Liver (tissue), 9 donors: ENCODE results near the gene TAGLN2. TPM values are rescaled to one million over a fixed set of nuclear protein-coding genes. Genes with fewer than 3 reads are reported as not detected.

Experiments used
- DNase-seq: peaks from one replicate; pipeline ENCODE4 v3.0.0-alpha.2; 2017; ENCODE audit warnings: low spot score
- H3K27ac ChIP-seq, 2 donors: one replicate each; pipeline ENCODE4 v1.7.0; 2013; ENCODE audit warnings: inconsistent platforms in 2 of 2, low read length in 2 of 2, control low read depth in 1 of 2, low read depth in 1 of 2, mild to moderate bottlenecking in 1 of 2
- H3K27me3 ChIP-seq, 4 donors: one replicate each; pipeline versions ENCODE4 v1.6.1 to v1.7.0; 2013; ENCODE audit warnings: low read length in 3 of 4, inconsistent platforms in 1 of 4, mild to moderate bottlenecking in 1 of 4, moderate library complexity in 1 of 4; ENCODE audit not compliant: control insufficient read depth in 4 of 4, insufficient read depth in 4 of 4
- H3K36me3 ChIP-seq, 4 donors: one replicate each; pipeline versions ENCODE4 v1.6.1 to v1.7.0; 2013; ENCODE audit warnings: low read length in 3 of 4, mild to moderate bottlenecking in 3 of 4, low read depth in 1 of 4, moderate library complexity in 1 of 4; ENCODE audit not compliant: control insufficient read depth in 4 of 4, insufficient read depth in 3 of 4
- H3K4me1 ChIP-seq, 4 donors: one replicate each; pipeline versions ENCODE4 v1.6.1 to v1.7.0; 2013; ENCODE audit warnings: low read length in 3 of 4, mild to moderate bottlenecking in 3 of 4, moderate library complexity in 1 of 4; ENCODE audit not compliant: control insufficient read depth in 4 of 4, insufficient read depth in 4 of 4
- H3K4me3 ChIP-seq, 3 donors: one replicate each; pipeline versions ENCODE4 v1.6.1 to v1.7.0; 2013; ENCODE audit warnings: low read length in 3 of 3, control low read depth in 1 of 3, low read depth in 1 of 3, mild to moderate bottlenecking in 1 of 3
- H3K9ac ChIP-seq, 2 donors: one replicate each; pipeline ENCODE4 v1.7.0; 2013; ENCODE audit warnings: low read length in 2 of 2, mild to moderate bottlenecking in 2 of 2, moderate library complexity in 2 of 2, control low read depth in 1 of 2, low read depth in 1 of 2
- H3K9me3 ChIP-seq, 4 donors: one replicate each; pipeline versions ENCODE4 v1.6.1 to v1.7.0; 2013; ENCODE audit warnings: low read length in 3 of 4; ENCODE audit not compliant: control insufficient read depth in 4 of 4
- CTCF ChIP-seq: fragments of 150-350 bp; IDR thresholded peaks from 2 replicates; pipeline ENCODE4 v1.5.1; 2017; ENCODE audit warnings: improper control_type of control experiment, low read depth, low read length; ENCODE audit not compliant: missing input control
- EGR1 ChIP-seq, 2 donors: IDR thresholded peaks; 2 replicates each; pipeline ENCODE4 v1.6.1; 2016 to 2018; ENCODE audit warnings: antibody characterized with exemption in 2 of 2, low read depth in 2 of 2
- FOXA1 ChIP-seq: IDR thresholded peaks from 2 replicates; pipeline ENCODE4 v1.6.1; 2016; ENCODE audit warnings: antibody characterized with exemption
- FOXA2 ChIP-seq: IDR thresholded peaks from 2 replicates; pipeline ENCODE4 v1.6.1; 2016; ENCODE audit warnings: antibody characterized with exemption
- GABPA ChIP-seq, 2 donors: IDR thresholded peaks in 1 of 2; conservative IDR thresholded peaks in 1 of 2; 2 replicates each; pipeline ENCODE4 v1.6.1; 2016; ENCODE audit warnings: antibody characterized with exemption in 2 of 2, mild to moderate bottlenecking in 1 of 2, moderate library complexity in 1 of 2
- HNF4A ChIP-seq, 2 donors: conservative IDR thresholded peaks; 2 replicates each; pipeline ENCODE4 v1.6.1; 2016; ENCODE audit warnings: antibody characterized with exemption in 2 of 2, mild to moderate bottlenecking in 2 of 2
- HNF4G ChIP-seq: IDR thresholded peaks from 2 replicates; pipeline ENCODE4 v1.6.1; 2016; ENCODE audit warnings: antibody characterized with exemption
- JUND ChIP-seq, 2 donors: IDR thresholded peaks; 2 replicates each; pipeline ENCODE4 v1.6.1; 2016; ENCODE audit warnings: antibody characterized with exemption in 2 of 2
- MAX ChIP-seq: IDR thresholded peaks from 2 replicates; pipeline ENCODE4 v1.6.1; 2016; ENCODE audit warnings: antibody characterized with exemption
- NR2F2 ChIP-seq: IDR thresholded peaks from 2 replicates; pipeline ENCODE4 v1.6.1; 2016; ENCODE audit warnings: antibody characterized with exemption
- RAD21 ChIP-seq, 2 donors: IDR thresholded peaks; 2 replicates each; pipeline ENCODE4 v1.6.1; 2016; ENCODE audit warnings: antibody characterized with exemption in 2 of 2, mild to moderate bottlenecking in 2 of 2
- REST ChIP-seq: IDR thresholded peaks from 2 replicates; pipeline ENCODE4 v1.6.1; 2016; ENCODE audit warnings: antibody characterized with exemption, mild to moderate bottlenecking
- RXRA ChIP-seq, 2 donors: IDR thresholded peaks; 2 replicates each; pipeline ENCODE4 v1.6.1; 2017 to 2018; ENCODE audit warnings: antibody characterized with exemption in 2 of 2, mild to moderate bottlenecking in 1 of 2
- SP1 ChIP-seq: IDR thresholded peaks from 2 replicates; pipeline ENCODE4 v1.6.1; 2018; ENCODE audit warnings: antibody characterized with exemption, mild to moderate bottlenecking
- TAF1 ChIP-seq: conservative IDR thresholded peaks from 2 replicates; pipeline ENCODE4 v1.6.1; 2016; ENCODE audit warnings: antibody characterized with exemption, mild to moderate bottlenecking
- YY1 ChIP-seq: IDR thresholded peaks from 2 replicates; pipeline ENCODE4 v1.6.1; 2016; ENCODE audit warnings: antibody characterized with exemption, mild to moderate bottlenecking
- ZBTB33 ChIP-seq: IDR thresholded peaks from 2 replicates; pipeline ENCODE4 v1.6.1; 2016; ENCODE audit warnings: antibody characterized with exemption
- WGBS: extraction: QIAGEN DNeasy Blood & Tissue Kit; methylation state at CpG from one replicate; pipeline ENCODE4 v1.1.7; 2013; 5-methylcytosine and 5-hydroxymethylcytosine counted together
- polyA plus RNA-seq, 2 donors: library from polyadenylated mRNA; stranded (reverse) in 1 of 2; unstranded in 1 of 2; fragments of 200-250 nt in 1 of 2; fragments of >200 nt in 1 of 2; fragmentation: Nextera tagmentation in 1 of 2; extraction: Ambion mirVana in 1 of 2; gene quantifications; one replicate each; pipeline versions ENCODE4 v1.2.1 to v1.2.3, GENCODE V29; 2013 to 2015
- total RNA-seq, 2 donors: library from RNA; depleted of rRNA; stranded (reverse); fragments of >200 nt; gene quantifications; one replicate each; pipeline ENCODE4 v1.2.3, GENCODE V29; 2014
- donor health status: healthy.
- donor health status: healthy.
- donor health status: healthy.
- donor health status: healthy.
- donor health status: healthy.

TAGLN2 gene
- total and polyA plus RNA-seq, 4 donors, result 46.4 to 113 (median 79.8) TPM

- Histone ChIP-seq H3K27me3 (no peaks in the 10 kb centered on the region), H3K4me1 (no peaks in the 10 kb centered on the region), H3K27ac (no peak overlapping the region), H3K9me3 (no peaks in the 10 kb centered on the region), H3K36me3 (no peaks in the 10 kb centered on the region), H3K9ac (no peak overlapping the region), H3K4me3 (no peak overlapping the region)
- WGBS, result 70% methylated on average over 4 of the region's 4 CpGs
- TF ChIP-seq JUND (IDR thresholded peaks at IDR 0.05) (peak in 1 of 2 donors; percentile 24), HNF4A (conservative IDR thresholded peaks at IDR 0.05) (no peak)
- DNase-seq, result no peak
Observed at GRCh38 chr1:159879977-159880376, 45.3 kb downstream of the TAGLN2 start.

- 83% methylated on average over 3 of the region's 3 CpGs for WGBS
- Histone ChIP-seq H3K4me1 (no peaks in the 10 kb centered on the region), H3K27me3 (no peaks in the 10 kb centered on the region), H3K9me3 (no peaks in the 10 kb centered on the region), H3K36me3 (no peaks in the 10 kb centered on the region), H3K27ac (no peak overlapping the region), H3K4me3 (no peak overlapping the region), H3K9ac (no peak overlapping the region)
- DNase-seq, result no peak
- TF ChIP-seq HNF4G, result no peak
- no peak for TF ChIP-seq RAD21 (IDR thresholded peaks at IDR 0.05)
- TF ChIP-seq TAF1, result no peak
- no peak for TF ChIP-seq NR2F2
- TF ChIP-seq EGR1 (IDR thresholded peaks at IDR 0.05; ENCODE audit: low read depth in 2 of 2), result no peak
- TF ChIP-seq ZBTB33, result no peak
- no peak for TF ChIP-seq CTCF
- TF ChIP-seq GABPA (IDR thresholded peaks at IDR 0.05 in 1 of 2, conservative IDR thresholded peaks at IDR 0.05 in 1 of 2), result no peak
- no peak for TF ChIP-seq FOXA1
Observed at GRCh38 chr1:159879136-159879535, 46.2 kb downstream of the TAGLN2 start.

- no peaks in the 10 kb centered on the region for H3K27me3 ChIP-seq
- H3K9me3 ChIP-seq, result no peaks in the 10 kb centered on the region
- no peak for DNase-seq
- no peak overlapping the region for H3K27ac ChIP-seq
- H3K9ac ChIP-seq, result no peak overlapping the region
- H3K36me3 ChIP-seq, result no peaks in the 10 kb centered on the region
- no peak overlapping the region for H3K4me3 ChIP-seq
- 97% methylated on average over 6 of the region's 6 CpGs for WGBS
- H3K4me1 ChIP-seq, result no peaks in the 10 kb centered on the region
- TF ChIP-seq SP1 (no peak), RAD21 (IDR thresholded peaks at IDR 0.05) (no peak), ZBTB33 (no peak), EGR1 (IDR thresholded peaks at IDR 0.05; ENCODE audit: low read depth in 2 of 2) (no peak), GABPA (IDR thresholded peaks at IDR 0.05 in 1 of 2, conservative IDR thresholded peaks at IDR 0.05 in 1 of 2) (no peak), RXRA (IDR thresholded peaks at IDR 0.05) (no peak), REST (no peak), FOXA1 (no peak), MAX (no peak), YY1 (no peak), HNF4A (conservative IDR thresholded peaks at IDR 0.05) (no peak), JUND (IDR thresholded peaks at IDR 0.05) (no peak), NR2F2 (no peak), FOXA2 (no peak), TAF1 (no peak)
Observed at GRCh38 chr1:159877695-159878444, 47.4 kb downstream of the TAGLN2 start.
